Measurements from ENCODE around the gene MORC3.
"Not testable (repeated sequence)": the region's sequence is repeated elsewhere in the genome, so short reads cannot be mapped to it uniquely, and the experiment has no call there.

MORC3 gene

DNA sequence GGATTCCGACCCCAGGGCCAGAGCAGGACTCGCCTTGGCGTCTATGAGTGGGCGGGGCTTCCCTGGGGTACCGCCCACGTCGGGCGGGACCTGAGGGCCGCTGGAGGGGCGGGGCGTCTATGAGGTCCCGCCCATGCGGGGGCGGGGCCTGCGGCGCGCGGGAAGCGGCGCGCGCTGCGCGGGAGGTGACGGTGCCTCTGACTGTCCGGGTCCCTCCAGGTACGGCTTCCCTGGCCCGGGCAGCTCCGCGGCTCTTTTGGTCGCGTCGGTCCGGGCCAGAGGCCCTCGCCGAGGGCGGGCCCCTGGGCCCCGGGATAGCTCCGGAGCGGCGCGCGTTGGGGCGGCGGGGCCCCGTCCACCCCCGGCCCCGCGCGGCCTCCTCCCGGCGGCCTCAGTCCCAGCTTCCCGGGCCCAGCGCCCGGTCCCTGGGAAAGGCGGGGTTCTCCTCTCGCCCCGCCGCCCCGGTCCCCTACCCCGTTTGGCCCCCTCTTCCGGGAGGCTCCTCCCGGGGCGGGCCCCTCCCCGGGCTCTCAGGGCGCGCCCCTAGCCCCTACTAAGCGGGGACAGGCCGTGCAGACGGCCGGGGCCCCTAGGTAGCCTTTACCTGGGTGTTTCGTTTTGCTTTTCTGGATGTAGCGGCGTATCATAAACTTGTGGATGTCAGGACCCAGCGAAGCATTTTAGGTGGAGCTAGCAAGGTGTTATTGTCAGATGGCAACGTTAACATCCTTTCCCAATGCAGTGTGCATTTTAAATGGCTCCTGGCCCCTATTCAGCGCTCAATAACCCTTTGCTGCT lies 65.4 kb downstream of the MORC3 start, which contains the start of gene CHAF1B:
CHAF1B (plus strand) TSS at position 160 of the 798 bp plus-strand sequence. CDS start 745 bp downstream, outside the sequence.
- DNase-seq (ENCODE audit: low spot score): peak; percentile 92

DNA sequence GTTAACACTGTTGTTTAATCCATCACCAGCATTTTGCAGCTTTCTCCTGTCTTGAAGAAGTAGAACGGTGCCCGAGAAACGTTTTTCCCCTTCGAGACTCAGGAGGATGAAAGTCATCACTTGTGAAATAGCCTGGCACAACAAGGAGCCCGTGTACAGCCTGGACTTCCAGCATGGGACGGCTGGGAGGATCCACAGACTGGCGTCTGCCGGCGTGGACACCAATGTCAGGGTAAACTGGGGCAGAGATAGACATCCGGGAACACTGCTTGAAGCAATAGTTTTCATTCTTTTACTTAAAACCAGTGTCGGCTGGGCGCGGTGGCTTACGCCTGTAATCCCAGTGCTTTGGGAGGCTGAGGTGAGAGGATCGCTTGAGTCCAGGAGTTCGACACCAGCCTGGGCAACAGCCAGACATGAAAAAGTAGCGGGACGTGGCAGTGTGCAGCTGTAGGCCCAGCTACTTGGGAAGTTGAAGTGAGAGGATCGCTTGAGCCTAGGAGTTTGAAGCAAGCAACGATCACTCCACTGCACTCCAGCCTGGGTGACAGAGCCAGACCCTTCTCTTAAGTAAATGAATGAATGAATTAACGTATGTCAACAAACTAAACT lies 66.1 kb downstream of the MORC3 start:
- DNase-seq (ENCODE audit: low spot score): no peak

DNA sequence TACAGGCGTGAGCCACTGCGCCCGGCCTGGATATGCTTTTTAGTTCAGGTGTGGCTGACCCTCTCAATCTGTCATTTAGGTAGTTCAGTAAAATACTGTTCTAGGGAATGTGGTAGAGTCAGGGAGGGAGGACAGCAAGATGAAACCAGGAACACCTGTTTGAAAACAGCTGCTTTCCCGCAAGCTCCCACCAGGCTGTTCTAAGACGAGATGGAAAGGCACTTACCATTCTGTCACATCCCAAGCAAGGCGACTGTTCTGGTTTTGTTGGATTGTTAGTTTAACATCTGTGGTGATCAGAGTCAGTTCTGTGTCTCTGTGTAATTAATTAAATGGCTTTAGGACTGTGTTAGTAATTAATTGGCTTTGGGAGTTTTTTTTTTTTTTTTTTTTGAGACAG lies 68.1 kb downstream of the MORC3 start:
- no peak for DNase-seq (ENCODE audit: low spot score)

DNA sequence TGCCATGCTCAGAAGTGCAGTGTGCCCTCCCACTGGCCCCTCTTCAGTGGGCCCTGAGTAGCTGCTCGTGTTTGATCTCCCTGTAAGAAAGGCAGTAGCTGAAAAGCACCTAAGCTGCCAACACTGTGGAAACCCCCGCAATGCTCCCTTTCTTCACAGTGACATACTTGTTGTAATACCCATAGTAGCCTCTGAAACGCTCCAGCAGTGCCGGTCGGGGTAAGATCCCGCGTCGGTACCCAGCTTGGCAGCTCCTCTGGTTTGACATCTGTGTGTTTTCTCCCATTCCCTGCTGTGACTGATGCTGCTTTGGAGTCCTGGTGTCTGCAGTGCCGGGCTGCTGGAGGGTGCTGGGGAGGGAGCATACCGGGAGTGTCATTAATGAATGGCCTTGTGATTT lies 68.8 kb downstream of the MORC3 start:
- DNase-seq (ENCODE audit: low spot score): peak; percentile 62

DNA sequence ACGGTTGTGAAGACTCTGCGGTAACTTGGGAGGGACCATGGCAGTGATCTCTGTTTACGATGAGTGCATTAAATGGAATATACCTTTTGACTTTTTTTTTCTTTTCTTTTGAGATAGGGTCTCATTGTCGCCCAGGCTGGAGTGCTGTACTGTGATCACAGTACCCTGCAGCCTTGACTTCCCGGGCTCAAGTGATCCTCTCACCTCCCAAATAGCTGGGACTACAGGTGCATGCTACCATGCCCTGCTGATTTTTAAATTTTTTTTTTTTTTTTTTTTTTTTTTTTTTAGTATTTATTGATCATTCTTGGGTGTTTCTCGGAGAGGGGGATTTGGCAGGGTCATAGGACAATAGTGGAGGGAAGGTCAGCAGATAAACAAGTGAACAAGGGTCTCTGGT lies 71.7 kb downstream of the MORC3 start:
- DNase-seq (ENCODE audit: low spot score): not testable (repeated sequence)

DNA sequence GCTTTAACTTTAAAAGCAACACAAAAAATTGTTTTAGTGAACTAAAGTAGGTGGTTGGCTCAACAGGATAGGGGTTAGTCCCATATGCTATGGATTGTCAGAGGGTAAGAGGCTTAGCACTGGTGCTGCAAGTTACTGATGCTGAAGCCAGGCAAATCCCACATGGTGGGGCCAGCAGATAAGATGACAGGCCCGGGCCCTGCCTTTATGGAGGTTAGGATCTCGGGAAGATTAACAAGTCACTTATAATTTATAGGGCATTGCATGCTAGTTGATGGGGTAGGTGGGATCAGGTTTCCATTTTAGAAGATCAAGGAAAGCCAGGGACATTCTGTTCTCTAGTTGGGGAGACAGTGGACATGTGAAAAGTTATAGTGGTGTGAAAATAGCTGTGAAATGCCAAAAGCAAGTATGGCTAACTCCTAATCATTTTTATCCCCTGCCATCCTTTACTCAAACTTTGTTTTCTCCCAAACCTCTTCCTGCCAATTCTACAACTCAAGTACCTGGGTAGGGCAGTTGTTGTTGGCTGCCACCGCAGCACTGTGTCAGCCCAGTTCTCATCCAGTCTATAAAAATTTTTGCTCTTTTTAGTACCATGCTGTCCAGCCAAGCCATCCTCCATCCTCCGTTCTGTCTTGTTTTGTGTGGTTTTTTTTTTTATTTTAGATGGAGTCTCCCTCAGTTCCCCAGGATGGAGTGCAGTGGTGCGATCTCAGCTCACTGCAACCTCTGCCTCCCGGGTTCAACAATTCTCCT lies 75.5 kb downstream of the MORC3 start:
- DNase-seq (ENCODE audit: low spot score): no peak

DNA sequence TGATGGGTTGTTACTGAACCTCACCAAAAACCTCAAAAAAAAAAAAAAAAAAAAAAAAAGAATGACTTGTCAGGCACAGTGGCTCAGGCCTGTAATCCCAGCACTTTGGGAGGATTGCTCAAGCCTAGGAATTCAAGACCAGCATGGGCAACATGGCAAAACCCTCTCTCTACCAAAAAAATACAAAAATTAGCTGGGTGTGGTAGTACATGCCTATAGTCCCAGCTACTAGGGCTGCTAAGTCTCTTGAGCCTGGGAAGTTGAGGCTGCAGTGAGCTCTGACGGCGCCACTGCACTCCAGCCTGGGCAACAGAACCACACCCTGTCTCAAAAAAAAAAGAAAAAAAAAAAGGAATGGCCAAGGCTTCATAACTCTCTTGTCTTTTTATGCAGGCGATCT lies 76.3 kb downstream of the MORC3 start:
- no peak for DNase-seq (ENCODE audit: low spot score)

DNA sequence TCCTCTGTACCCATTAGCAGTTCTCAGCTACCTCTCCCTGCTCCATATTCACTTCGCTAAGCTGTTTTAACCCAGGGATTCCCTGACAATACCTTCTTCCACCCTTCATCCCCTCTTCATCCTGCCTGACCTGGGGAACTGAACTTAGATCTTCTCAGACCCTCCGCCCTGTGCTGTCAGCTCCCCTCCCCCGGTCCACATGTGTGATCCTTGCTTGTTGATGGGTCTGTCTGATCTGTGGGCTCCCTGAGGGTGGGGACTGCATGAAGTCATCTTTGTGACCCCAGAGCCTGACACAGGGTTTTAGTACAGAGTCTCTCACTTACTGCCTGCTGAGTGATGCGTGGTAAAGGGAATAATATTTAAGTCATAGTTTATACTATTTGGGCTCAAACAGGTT lies 77.0 kb downstream of the MORC3 start:
- no peak for DNase-seq (ENCODE audit: low spot score)

DNA sequence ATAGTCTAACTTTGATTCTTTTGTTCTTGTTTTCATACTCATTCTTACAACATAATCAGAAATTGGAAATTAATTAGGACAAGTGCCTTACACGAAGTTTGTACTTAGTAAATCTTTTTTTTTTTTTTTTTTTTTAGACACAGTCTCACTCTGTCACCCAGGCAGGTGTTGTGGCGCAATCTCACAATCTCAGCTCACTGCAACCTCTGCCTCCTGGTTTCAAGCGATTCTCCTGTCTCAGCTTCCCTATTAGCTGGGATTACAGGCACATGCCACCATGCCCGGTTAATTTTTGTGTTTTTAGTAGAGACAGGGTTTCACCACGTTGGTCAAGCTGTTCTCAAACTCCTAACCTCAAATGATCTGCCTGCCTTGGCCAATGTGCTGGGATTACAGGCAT lies 77.6 kb downstream of the MORC3 start:
- no peak for DNase-seq (ENCODE audit: low spot score)

DNA sequence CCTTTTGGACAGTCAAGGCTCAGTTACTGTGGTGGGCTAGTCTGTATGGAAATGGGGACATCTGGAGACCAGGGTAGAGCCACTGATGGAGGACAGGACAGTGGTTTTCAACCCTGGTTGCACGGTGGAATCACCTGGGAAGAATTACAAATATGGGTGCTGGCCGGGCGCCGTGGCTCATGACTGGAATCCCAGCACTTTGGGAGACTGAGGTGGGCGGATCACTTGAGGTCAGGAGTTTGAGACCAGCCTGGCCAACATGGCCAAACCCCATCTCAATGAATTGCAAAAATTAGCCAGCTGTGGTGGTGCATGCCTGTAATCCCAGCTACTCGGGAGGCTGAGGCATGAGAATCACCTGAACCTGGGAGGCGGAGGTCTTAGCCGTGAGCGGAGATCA lies 79.7 kb downstream of the MORC3 start:
- not testable (repeated sequence) for DNase-seq (ENCODE audit: low spot score)

DNA sequence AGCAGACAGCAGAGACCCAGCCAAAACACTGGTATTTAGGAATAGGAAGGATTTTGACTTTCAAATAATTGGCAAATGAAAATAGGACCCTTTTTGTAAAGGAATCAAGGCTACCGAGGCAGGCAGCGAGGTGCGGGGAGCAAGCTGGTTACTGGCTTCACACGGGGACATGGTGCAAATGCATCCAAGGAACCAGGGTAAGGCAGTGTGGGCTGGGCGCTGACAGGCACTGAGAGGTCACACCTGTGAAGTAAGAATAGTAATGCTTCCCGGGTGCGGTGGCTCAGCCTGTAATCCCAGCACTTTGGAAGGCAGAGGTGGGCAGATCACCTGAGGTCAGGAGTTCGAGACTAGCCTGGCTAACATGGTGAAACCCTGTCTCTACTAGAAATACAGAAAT lies 80.7 kb downstream of the MORC3 start:
- DNase-seq (ENCODE audit: low spot score): no peak

DNA sequence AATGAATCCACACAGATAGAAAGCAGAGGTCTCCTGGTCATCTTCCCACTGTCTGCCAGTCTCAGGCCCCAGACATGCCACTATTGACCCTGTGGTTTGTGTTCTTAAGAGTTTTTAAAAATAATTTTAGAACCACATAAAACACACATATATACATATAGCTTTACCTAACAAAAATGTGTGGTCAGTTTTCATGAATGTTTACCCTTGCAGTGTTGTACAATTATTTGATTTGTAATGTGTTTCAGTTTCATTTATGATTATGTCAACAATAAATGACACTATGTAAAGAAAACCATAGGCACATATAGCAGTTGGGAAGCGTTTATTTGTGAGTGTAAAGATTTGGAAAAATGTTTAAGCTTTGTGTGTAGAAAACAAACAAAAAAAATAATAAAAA lies 82.3 kb downstream of the MORC3 start:
- no peak for DNase-seq (ENCODE audit: low spot score)

DNA sequence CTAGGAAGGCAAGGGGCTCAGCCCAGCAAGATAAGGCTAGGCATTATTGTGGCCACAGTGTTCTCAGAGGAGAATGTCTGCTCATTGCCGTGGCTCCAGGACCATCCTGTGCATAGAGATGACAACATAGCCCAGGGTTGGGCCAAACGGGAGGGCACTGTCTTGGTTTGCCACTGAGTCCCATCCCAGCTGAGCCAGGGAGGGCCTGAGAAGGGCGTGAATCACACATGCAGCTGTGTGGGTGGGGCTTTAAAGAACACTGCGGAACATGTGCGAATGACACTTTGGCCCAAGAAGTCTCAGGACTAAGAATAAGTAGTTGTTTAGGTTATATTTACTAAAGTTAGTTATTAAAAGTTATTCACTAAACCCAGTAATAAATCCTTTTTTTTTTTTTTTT lies 83.7 kb downstream of the MORC3 start:
- no peak for DNase-seq (ENCODE audit: low spot score)

DNA sequence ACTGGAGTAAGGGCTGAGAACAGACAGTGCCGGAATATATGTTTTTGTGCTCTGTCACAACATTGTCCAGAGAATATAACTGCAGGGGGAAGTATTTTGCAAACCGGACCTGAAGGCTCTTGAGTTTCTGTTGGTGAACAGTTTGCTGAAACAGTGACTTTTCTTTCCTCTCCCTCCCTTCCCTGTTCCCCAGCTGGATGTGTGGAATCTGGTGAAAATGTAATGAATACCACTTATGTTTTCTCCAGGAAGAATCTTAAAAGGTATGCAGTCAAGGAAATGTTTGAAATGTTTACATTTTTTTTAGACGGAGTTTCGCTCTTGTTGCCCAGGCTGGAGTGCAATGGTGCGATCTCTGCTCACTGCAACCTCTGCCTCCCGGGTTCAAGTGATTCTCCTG lies 88.6 kb downstream of the MORC3 start:
- DNase-seq (ENCODE audit: low spot score): no peak

DNA sequence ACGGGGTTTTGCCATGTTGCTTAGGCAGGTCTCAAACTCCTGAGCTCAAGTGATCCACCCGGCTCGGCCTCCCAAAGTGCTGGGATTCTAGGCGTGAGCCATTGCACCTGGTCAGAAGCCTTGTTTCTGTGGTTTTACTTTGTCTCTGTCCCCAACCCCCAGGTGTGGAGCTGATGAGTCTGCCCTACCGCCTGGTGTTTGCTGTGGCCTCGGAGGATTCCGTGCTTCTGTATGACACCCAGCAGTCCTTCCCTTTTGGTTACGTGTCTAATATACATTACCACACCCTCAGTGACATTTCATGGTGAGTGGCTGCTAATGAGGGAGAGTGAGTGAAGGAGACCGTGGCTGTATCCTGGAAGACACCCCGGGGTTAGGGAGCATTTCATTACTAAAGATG lies 91.3 kb downstream of the MORC3 start:
- DNase-seq (ENCODE audit: low spot score): no peak

DNA sequence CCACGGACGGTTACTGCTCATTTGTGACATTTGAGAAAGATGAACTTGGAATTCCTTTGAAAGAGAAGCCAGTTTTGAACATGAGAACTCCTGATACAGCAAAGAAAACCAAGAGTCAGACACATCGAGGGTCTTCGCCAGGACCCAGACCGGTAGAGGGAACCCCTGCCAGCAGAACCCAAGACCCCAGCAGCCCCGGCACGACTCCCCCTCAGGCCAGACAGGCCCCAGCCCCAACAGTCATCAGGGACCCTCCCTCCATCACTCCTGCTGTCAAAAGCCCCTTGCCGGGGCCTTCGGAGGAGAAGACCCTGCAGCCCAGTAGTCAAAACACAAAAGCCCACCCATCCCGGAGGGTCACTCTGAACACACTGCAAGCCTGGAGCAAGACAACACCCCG lies 92.9 kb downstream of the MORC3 start:
- no peak for DNase-seq (ENCODE audit: low spot score)

DNA sequence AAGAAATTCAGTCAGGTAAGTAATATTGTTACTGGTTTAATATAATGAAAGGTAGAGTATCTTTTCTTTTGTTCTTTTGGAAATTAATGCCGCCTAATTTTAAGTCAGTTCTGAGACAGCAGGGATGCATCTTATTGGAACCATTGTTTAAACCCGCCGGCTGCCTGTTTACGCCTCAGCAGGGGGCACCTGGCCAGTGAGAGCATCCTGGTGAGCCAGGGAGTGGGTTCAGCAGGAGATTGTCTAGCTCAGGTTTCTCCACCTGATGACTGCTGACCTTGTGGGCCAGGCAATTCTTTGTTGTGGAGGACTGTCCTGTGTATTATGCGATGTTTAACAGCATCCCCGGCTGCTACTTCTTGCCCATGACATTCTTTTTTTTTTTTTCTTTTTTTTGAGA lies 95.4 kb downstream of the MORC3 start:
- no peak for DNase-seq (ENCODE audit: low spot score)

DNA sequence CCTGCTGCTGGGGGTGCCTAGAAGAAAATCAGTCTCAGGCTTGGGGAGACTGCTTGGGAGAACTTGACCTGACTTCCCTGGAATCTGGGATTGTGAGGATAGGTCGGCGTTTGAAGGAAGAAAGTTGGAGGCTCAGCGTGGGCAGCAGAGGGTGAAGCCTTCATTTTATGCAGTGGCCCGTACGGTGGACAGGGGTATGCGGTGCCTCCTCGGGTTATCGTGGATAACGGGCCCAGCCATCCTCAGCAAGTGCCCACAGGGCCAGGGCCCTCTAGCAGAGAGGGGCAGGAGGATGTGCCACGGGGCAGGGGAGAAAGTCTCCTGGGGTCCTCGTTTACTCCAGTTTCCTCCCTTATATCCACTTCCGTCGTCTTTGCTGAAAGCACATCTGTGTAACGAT lies 99.2 kb downstream of the MORC3 start:
- DNase-seq (ENCODE audit: low spot score): no peak

DNA sequence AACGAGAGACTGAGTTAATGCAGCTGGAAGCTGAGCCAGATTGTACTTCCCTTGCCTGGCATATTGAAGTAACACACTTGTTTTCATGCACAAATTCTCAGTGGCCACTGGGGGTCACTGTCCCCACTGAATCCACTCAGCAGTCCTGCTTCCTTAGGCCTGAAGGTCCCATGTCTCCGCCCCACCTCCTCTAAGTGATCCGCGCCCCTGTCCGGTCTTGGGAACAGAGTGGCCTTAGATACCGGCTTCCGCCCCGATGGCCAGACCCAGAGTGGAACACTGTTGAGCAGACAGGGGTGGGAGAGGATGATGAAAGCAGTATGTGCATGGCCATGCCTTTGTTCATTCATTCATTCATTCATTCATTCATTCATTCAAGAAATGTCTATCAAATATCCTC lies 100.0 kb downstream of the MORC3 start:
- peak; percentile 85 for DNase-seq (ENCODE audit: low spot score)

DNA sequence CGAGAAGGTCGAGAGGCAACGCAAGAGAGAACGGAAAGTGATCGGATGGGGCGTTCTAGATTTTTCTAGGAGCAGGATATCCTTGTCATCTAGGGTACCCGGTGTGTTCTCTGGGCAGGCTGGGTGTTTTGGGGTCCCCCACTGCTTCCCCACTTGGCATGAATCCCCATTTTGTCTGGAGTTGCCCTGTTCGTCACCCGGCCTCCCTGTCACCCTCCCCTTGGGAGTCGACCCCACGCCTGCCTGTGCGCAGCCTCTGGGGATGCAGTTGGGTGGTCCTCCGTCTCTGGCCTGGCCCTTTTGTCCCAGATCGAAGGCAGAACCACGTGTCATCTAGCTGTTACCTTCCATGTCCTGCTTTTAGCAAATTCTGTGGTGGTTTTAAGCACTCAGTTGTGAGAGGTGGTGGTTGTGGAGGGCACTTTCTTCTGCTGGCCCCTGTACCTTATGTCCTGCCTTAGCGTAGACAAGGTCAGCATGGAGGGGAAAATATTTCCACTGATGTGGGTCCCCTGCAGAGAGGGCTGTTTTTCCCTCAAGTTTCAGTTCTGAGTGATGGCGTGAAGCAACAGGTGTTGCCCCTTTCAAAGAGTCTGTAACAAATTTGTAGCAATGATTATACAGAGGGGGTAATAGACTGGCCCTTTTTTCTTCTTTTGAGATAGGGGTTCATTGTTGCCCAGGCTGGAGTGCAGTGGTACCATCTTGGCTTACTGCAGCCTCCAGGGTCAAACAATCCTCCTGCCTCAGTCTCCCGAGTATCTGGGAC lies 100.8 kb downstream of the MORC3 start:
- DNase-seq (ENCODE audit: low spot score): no peak

DNA sequence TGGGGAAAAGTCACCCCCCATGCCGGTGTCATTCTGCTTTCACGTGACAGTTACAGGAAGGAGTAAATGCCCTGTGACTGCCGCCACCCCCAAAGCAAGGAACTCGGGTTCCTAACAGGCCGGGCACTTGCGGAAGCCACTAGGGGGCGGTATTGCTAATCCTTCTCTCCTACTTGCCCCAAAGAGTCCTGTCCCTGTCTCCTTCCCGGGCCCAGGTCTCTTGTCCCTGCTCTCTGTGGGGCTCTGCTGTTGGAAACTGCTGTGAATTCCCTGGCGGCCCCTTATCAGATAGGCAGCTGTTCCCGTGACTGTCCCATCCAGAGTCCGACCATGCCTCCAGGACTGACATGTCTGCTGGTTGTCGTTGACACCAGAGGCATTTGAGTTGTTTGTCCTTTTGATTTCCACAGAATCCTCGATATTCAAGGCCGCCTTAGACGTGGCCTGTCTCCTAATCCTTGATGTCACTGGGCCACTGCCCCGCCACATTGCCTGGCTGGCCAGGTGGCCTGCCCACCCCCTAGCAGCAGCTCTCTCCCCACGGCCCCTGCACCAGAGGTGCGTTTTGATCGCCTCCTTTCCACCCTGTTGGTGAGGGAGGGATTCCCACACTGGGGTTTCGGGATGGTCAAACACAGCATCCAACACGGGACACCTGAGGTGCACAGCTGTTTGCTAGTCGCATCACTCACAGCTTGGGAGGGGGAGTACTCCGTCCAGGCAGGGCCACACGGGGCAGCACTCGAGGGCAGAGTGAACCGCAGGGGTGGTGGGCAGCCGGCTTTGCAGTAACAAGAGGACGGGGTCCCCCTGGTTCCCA lies 102.5 kb downstream of the MORC3 start:
- DNase-seq (ENCODE audit: low spot score): peak; percentile 80
